GM12865 (cell line): ENCODE data around the gene LRRC37B.
"Not testable (repeated sequence)": the region's sequence is repeated elsewhere in the genome, so short reads cannot be mapped to it uniquely, and the experiment has no call there.

Source experiments
- DNase-seq: peaks from one replicate; pipeline ENCODE4 v3.0.0; 2010; ENCODE audit warnings: low read depth
- H3K4me3 ChIP-seq: 2 replicates; pipeline ENCODE4 v1.5.1; 2011; ENCODE audit warnings: mild to moderate bottlenecking, low read depth, low read length, control low read depth
- CTCF ChIP-seq: IDR thresholded peaks from 2 replicates; pipeline ENCODE4 v1.5.1; 2011; ENCODE audit warnings: low read length, control low read depth, low read depth, inconsistent platforms; ENCODE audit not compliant: insufficient read depth; ENCODE audit errors: missing control alignments

LRRC37B gene

GRCh38 chr17:32009262-32009542, 2.0 kb downstream of the LRRC37B start:
- DNase-seq = no peak
- H3K4me3 ChIP-seq = no peak overlapping the region
- no peak for TF ChIP-seq CTCF

- no peak for DNase-seq
- TF ChIP-seq CTCF = no peak
- no peak overlapping the region for H3K4me3 ChIP-seq
Observed at GRCh38 chr17:32010114-32010513, 2.9 kb downstream of the LRRC37B start.

- no peak for DNase-seq
- TF ChIP-seq CTCF = no peak
- no peak overlapping the region for H3K4me3 ChIP-seq
Observed at GRCh38 chr17:32015245-32016013, 8.2 kb downstream of the LRRC37B start.

- no peak for TF ChIP-seq CTCF
- DNase-seq = no peak
- H3K4me3 ChIP-seq = no peak overlapping the region
Observed at GRCh38 chr17:32016231-32016630, 9.0 kb downstream of the LRRC37B start.

- no peak for DNase-seq
- H3K4me3 ChIP-seq = no peak overlapping the region
- no peak for TF ChIP-seq CTCF
Observed at GRCh38 chr17:32019228-32019627, 12.0 kb downstream of the LRRC37B start.

- TF ChIP-seq CTCF = no peak
- no peak for DNase-seq
- H3K4me3 ChIP-seq = no peak overlapping the region
Observed at GRCh38 chr17:32020943-32021614, 13.9 kb downstream of the LRRC37B start.

- no peak for DNase-seq
- no peak overlapping the region for H3K4me3 ChIP-seq
- TF ChIP-seq CTCF = no peak
Observed at GRCh38 chr17:32021615-32021955, 14.4 kb downstream of the LRRC37B start.

- not testable (repeated sequence) for DNase-seq, H3K4me3 ChIP-seq
Observed at GRCh38 chr17:32022554-32022953, 15.4 kb downstream of the LRRC37B start.

GRCh38 chr17:32027271-32027670, 20.1 kb downstream of the LRRC37B start:
- not testable (repeated sequence) for H3K4me3 ChIP-seq, DNase-seq
